HUES64 (cell line): ENCODE measurements around the gene LPIN3.

Experiments used
- H3K27ac ChIP-seq: 2 replicates; pipeline ENCODE4 v1.7.0; 2013; ENCODE audit warnings: low read depth, low read length, inconsistent platforms
- H3K27me3 ChIP-seq: 2 replicates; pipeline ENCODE4 v1.6.1; 2013; ENCODE audit warnings: mild to moderate bottlenecking, low read length; ENCODE audit not compliant: insufficient read depth
- H3K36me3 ChIP-seq: 2 replicates; pipeline ENCODE4 v1.6.1; 2013; ENCODE audit warnings: mild to moderate bottlenecking, low read length; ENCODE audit not compliant: insufficient read depth
- H3K4me1 ChIP-seq: 2 replicates; pipeline ENCODE4 v1.6.1; 2013; ENCODE audit warnings: mild to moderate bottlenecking, low read length, moderate library complexity; ENCODE audit not compliant: insufficient read depth
- H3K4me3 ChIP-seq: 2 replicates; pipeline ENCODE4 v1.5.1; 2013; ENCODE audit warnings: mild to moderate bottlenecking, low read length, moderate library complexity
- H3K9ac ChIP-seq: 2 replicates; pipeline ENCODE4 v1.6.1; 2013; ENCODE audit warnings: mild to moderate bottlenecking, low read depth, low read length
- H3K9me3 ChIP-seq: 2 replicates; pipeline ENCODE4 v1.6.1; 2013; ENCODE audit warnings: low read depth, low read length; ENCODE audit not compliant: insufficient read depth
- WGBS: fragments of 150-250, 120-280 bp; methylation state at CpG from one replicate; pipeline ENCODE4 v1.1.7; 2013; ENCODE audit warnings: missing lambda C conversion rate; 5-methylcytosine and 5-hydroxymethylcytosine counted together

Gene LPIN3

GRCh38 chr20:41361757-41362747 is 21.4 kb downstream of the LPIN3 start:
- Histone ChIP-seq H3K4me3 (no peak overlapping the region), H3K9ac (no peak overlapping the region), H3K36me3 (no peaks in the 10 kb centered on the region), H3K9me3 (no peaks in the 10 kb centered on the region), H3K27me3 (peaks cover 29% of the 10 kb centered on the region), H3K4me1 (no peaks in the 10 kb centered on the region), H3K27ac (no peak overlapping the region)
- 93% methylated on average over 45 of the region's 45 CpGs for WGBS

GRCh38 chr20:41362748-41363140 is 22.1 kb downstream of the LPIN3 start:
- Histone ChIP-seq H3K4me1 (no peaks in the 10 kb centered on the region), H3K9ac (no peak overlapping the region), H3K27me3 (peaks cover 36% of the 10 kb centered on the region), H3K4me3 (no peak overlapping the region), H3K9me3 (no peaks in the 10 kb centered on the region), H3K36me3 (no peaks in the 10 kb centered on the region), H3K27ac (no peak overlapping the region)
- WGBS: 92% methylated on average over 5 of the region's 5 CpGs

GRCh38 chr20:41363601-41364000 is 23.0 kb downstream of the LPIN3 start:
- no peak overlapping the region for H3K4me3 ChIP-seq
- no peaks in the 10 kb centered on the region for H3K36me3 ChIP-seq
- no peak overlapping the region for H3K9ac ChIP-seq
- no peak overlapping the region for H3K27ac ChIP-seq
- no peaks in the 10 kb centered on the region for H3K4me1 ChIP-seq
- no peaks in the 10 kb centered on the region for H3K9me3 ChIP-seq
- peaks cover 42% of the 10 kb centered on the region for H3K27me3 ChIP-seq
- 91% methylated on average over 6 of the region's 7 CpGs for WGBS

- Histone ChIP-seq H3K4me1 (no peaks in the 10 kb centered on the region), H3K27me3 (peaks cover 47% of the 10 kb centered on the region), H3K36me3 (no peaks in the 10 kb centered on the region), H3K27ac (no peak overlapping the region), H3K9me3 (no peaks in the 10 kb centered on the region), H3K9ac (no peak overlapping the region), H3K4me3 (no peak overlapping the region)
- 91% methylated on average over 13 of the region's 13 CpGs for WGBS
These were observed 23.7 kb downstream of the LPIN3 start for GRCh38 chr20:41364236-41364855.

- WGBS: 88% methylated on average over 19 of the region's 19 CpGs
- Histone ChIP-seq H3K27me3 (peaks cover 47% of the 10 kb centered on the region), H3K9ac (no peak overlapping the region), H3K9me3 (no peaks in the 10 kb centered on the region), H3K4me3 (peak overlapping the region; percentile 61; the same call in 1 of the 2 replicates), H3K27ac (no peak overlapping the region), H3K36me3 (no peaks in the 10 kb centered on the region), H3K4me1 (no peaks in the 10 kb centered on the region)
These were observed 24.5 kb downstream of the LPIN3 start for GRCh38 chr20:41364967-41365765.

GRCh38 chr20:41365777-41366545 is 25.3 kb downstream of the LPIN3 start:
- WGBS: 5% methylated on average over 76 of the region's 76 CpGs
- peak overlapping the region; percentile 61 for H3K4me3 ChIP-seq

GRCh38 chr20:41366546-41367392 is 26.1 kb downstream of the LPIN3 start, which contains the start of gene EMILIN3:
EMILIN3 (minus strand) TSS chr20:41366818; CDS start chr20:41366634, 184 bp downstream.
- Histone ChIP-seq H3K27me3 (peaks cover 47% of the 10 kb centered on the region), H3K27ac (no peak within 1 kb of the TSS), H3K4me1 (no peaks in the 10 kb centered on the region), H3K9ac (peak within 1 kb of the TSS; percentile 29; the same call in 1 of the 2 replicates), H3K9me3 (peaks cover 5% of the 10 kb centered on the region; the same call in 1 of the 2 replicates), H3K36me3 (no peaks in the 10 kb centered on the region), H3K4me3 (peak within 1 kb of the TSS; percentile 61)
- 3% methylated on average over 93 of the region's 93 CpGs for WGBS

More at GRCh38 chr20:41365777-41366545, 25.3 kb downstream of the LPIN3 start:
- Histone ChIP-seq H3K4me1 (no peaks in the 10 kb centered on the region), H3K9ac (peak overlapping the region; percentile 29; the same call in 1 of the 2 replicates), H3K9me3 (no peaks in the 10 kb centered on the region), H3K27me3 (peaks cover 47% of the 10 kb centered on the region), H3K36me3 (no peaks in the 10 kb centered on the region), H3K27ac (no peak overlapping the region)

- no peak overlapping the region for H3K9ac ChIP-seq
- H3K27ac ChIP-seq: no peak overlapping the region
- H3K27me3 ChIP-seq: peaks cover 47% of the 10 kb centered on the region
- H3K9me3 ChIP-seq: peaks cover 7% of the 10 kb centered on the region; the same call in 1 of the 2 replicates
- peak overlapping the region; percentile 61 for H3K4me3 ChIP-seq
- H3K4me1 ChIP-seq: no peaks in the 10 kb centered on the region
- WGBS: 47% methylated on average over 13 of the region's 13 CpGs
- H3K36me3 ChIP-seq: no peaks in the 10 kb centered on the region
These were observed 26.7 kb downstream of the LPIN3 start for GRCh38 chr20:41367393-41367695.

- 94% methylated on average over 3 of the region's 3 CpGs for WGBS
- H3K36me3 ChIP-seq: no peaks in the 10 kb centered on the region
- no peak overlapping the region for H3K4me3 ChIP-seq
- H3K9me3 ChIP-seq: peaks cover 9% of the 10 kb centered on the region; the same call in 1 of the 2 replicates
- no peak overlapping the region for H3K9ac ChIP-seq
- H3K27ac ChIP-seq: no peak overlapping the region
- H3K4me1 ChIP-seq: no peaks in the 10 kb centered on the region
- H3K27me3 ChIP-seq: peaks cover 47% of the 10 kb centered on the region
These were observed 27.3 kb downstream of the LPIN3 start for GRCh38 chr20:41367956-41368355.

GRCh38 chr20:41369673-41370072 is 29.1 kb downstream of the LPIN3 start:
- Histone ChIP-seq H3K4me1 (no peaks in the 10 kb centered on the region), H3K36me3 (no peaks in the 10 kb centered on the region), H3K27me3 (peaks cover 40% of the 10 kb centered on the region), H3K4me3 (no peak overlapping the region), H3K27ac (no peak overlapping the region), H3K9me3 (peaks cover 9% of the 10 kb centered on the region; the same call in 1 of the 2 replicates), H3K9ac (no peak overlapping the region)
- 97% methylated on average over 2 of the region's 2 CpGs for WGBS
